Adipose tissue (tissue), 3 donors: ENCODE data around the gene CASR. TPM values are rescaled to one million over a fixed set of nuclear protein-coding genes. Genes with fewer than 3 reads are reported as not detected.

Experiments used
- H3K27ac ChIP-seq: one replicate; pipeline ENCODE4 v1.5.1; 2013; ENCODE audit warnings: low read depth, low read length
- WGBS, 3 donors: extraction: QIAGEN DNeasy Blood & Tissue Kit; methylation state at CpG; one replicate each; pipeline ENCODE4 v1.1.7; 2013; 5-methylcytosine and 5-hydroxymethylcytosine counted together
- polyA plus RNA-seq, 3 donors: library from polyadenylated mRNA; stranded (reverse); fragments of 200-250 nt; gene quantifications; one replicate each; pipeline ENCODE4 v1.2.3, GENCODE V29; 2013
- donor health status: healthy with polysubstance abuse.
- donor health status: Bipolar disorder and iron deficiency.
- donor health status: healthy.

CASR gene
- polyA plus RNA-seq, 3 donors: under 0.01 to 5.0 TPM; not detected in 1

GRCh38 chr3:122283796-122284445 is 100.5 kb downstream of the CASR start:
- 84 to 92% (median 89%) methylated on average over 22 of the region's 22 CpGs for WGBS, 3 donors

GRCh38 chr3:122284486-122284885 is 101.0 kb downstream of the CASR start:
- 92 to 94% (median 93%) methylated on average over 20 of the region's 20 CpGs for WGBS, 3 donors
- no peak overlapping the region for H3K27ac ChIP-seq

More at GRCh38 chr3:122283796-122284445, 100.5 kb downstream of the CASR start:
- H3K27ac ChIP-seq: no peak overlapping the region

- 16 to 42% (median 42%) methylated on average over 6 of the region's 6 CpGs for WGBS, 3 donors
- H3K27ac ChIP-seq: no peak overlapping the region
Measured at GRCh38 chr3:122294359-122294758, 110.9 kb downstream of the CASR start.

GRCh38 chr3:122295266-122296062 is 112.0 kb downstream of the CASR start:
- no peak overlapping the region for H3K27ac ChIP-seq
- WGBS, 3 donors: 26 to 70% (median 32%) methylated on average over 5 of the region's 5 CpGs

GRCh38 chr3:122298239-122298638 is 114.8 kb downstream of the CASR start:
- 54 to 71% (median 56%) methylated on average over 2 of the region's 2 CpGs for WGBS, 3 donors
- no peak overlapping the region for H3K27ac ChIP-seq

GRCh38 chr3:122299215-122299614 is 115.7 kb downstream of the CASR start:
- H3K27ac ChIP-seq: no peak overlapping the region

GRCh38 chr3:122299872-122300460 is 116.5 kb downstream of the CASR start:
- 86 to 88% (median 86%) methylated on average over 12 of the region's 12 CpGs for WGBS, 3 donors
- H3K27ac ChIP-seq: no peak overlapping the region

- H3K27ac ChIP-seq: no peak overlapping the region
Measured at GRCh38 chr3:122301063-122301462, 117.6 kb downstream of the CASR start.

GRCh38 chr3:122305818-122306621 is 122.6 kb downstream of the CASR start:
- no peak overlapping the region for H3K27ac ChIP-seq
- 20 to 45% (median 34%) methylated on average over 3 of the region's 3 CpGs for WGBS, 3 donors

GRCh38 chr3:122306622-122306953 is 123.1 kb downstream of the CASR start:
- 51 to 54% (median 51%) methylated on average over 2 of the region's 2 CpGs for WGBS, 3 donors
- no peak overlapping the region for H3K27ac ChIP-seq

GRCh38 chr3:122307094-122307687 is 123.7 kb downstream of the CASR start:
- WGBS, 3 donors: 75 to 79% (median 77%) methylated on average over 4 of the region's 4 CpGs
- H3K27ac ChIP-seq: no peak overlapping the region

GRCh38 chr3:122307976-122308375 is 124.5 kb downstream of the CASR start:
- H3K27ac ChIP-seq: no peak overlapping the region

GRCh38 chr3:122310361-122310760 is 126.9 kb downstream of the CASR start:
- whole genome bisulfite sequencing, 3 donors: 6 to 21% (median 9%) methylated on average over 1 of the region's 1 CpG
- no peak overlapping the region for H3K27ac ChIP-seq

- H3K27ac ChIP-seq: no peak overlapping the region
Measured at GRCh38 chr3:122312826-122313225, 129.4 kb downstream of the CASR start.

- 37 to 87% (median 58%) methylated on average over 3 of the region's 3 CpGs for WGBS, 3 donors
- no peak overlapping the region for H3K27ac ChIP-seq
Measured at GRCh38 chr3:122313281-122313680, 129.8 kb downstream of the CASR start.

- 78 to 94% (median 85%) methylated on average over 2 of the region's 2 CpGs for WGBS, 3 donors
- H3K27ac ChIP-seq: no peak overlapping the region
Measured at GRCh38 chr3:122314228-122314876, 130.9 kb downstream of the CASR start.

- no peak overlapping the region for H3K27ac ChIP-seq
- 53 to 70% (median 65%) methylated on average over 4 of the region's 4 CpGs for WGBS, 3 donors
Measured at GRCh38 chr3:122315619-122316018, 132.2 kb downstream of the CASR start.

- 71 to 85% (median 74%) methylated on average over 5 of the region's 5 CpGs for WGBS, 3 donors
- no peak overlapping the region for H3K27ac ChIP-seq
Measured at GRCh38 chr3:122316368-122316767, 132.9 kb downstream of the CASR start.
